Astrocyte (in vitro differentiated cells and primary cell): ENCODE data around the gene ALDOB.

Experiments
- CTCF ChIP-seq: IDR thresholded peaks from 2 replicates; pipeline ENCODE4 v1.5.1; 2011; ENCODE audit warnings: low read depth, mild to moderate bottlenecking, inconsistent platforms, low read length, moderate library complexity; ENCODE audit not compliant: insufficient read depth
- EZH2 ChIP-seq: IDR thresholded peaks from 2 replicates; pipeline ENCODE4 v1.6.1; 2012; ENCODE audit warnings: mild to moderate bottlenecking, low read length, inconsistent platforms; ENCODE audit not compliant: insufficient read depth

- TF ChIP-seq CTCF, result no peak
- TF ChIP-seq EZH2, result no peak
These were observed 37.3 kb upstream of the ALDOB start for GRCh38 chr9:101472891-101473290.
